Measurements from ENCODE around the gene RAI1. TPM values are rescaled to one million over a fixed set of nuclear protein-coding genes. Genes with fewer than 3 reads are reported as not detected.

The RAI1 gene
- total and polyA plus RNA-seq, 10 of the 15 experiments (the other 5 are each of a cell fraction or from before 2014, with no cell fraction given), result 0.66 to 37.7 (median 6.0) TPM

- SMC1A ChIA-PET (ENCODE audit: uncharacterized antibody, unreplicated experiment), result interaction anchor here (0.6 to 3.9 kb wide), 18 partner anchors 9 to 356 kb away, joined by 3 to 22 read pairs (median 4); no protein-coding TSS in a partner anchor
- Histone ChIP-seq H3K79me2 (ENCODE audit: control insufficient read depth, insufficient read depth, low read length) (peaks cover 32% of the 10 kb centered on the region), H3K9ac (ENCODE audit: control insufficient read depth, insufficient read depth, low read length) (no peak overlapping the region), H3K27ac (ENCODE audit: control insufficient read depth, insufficient read depth) (no peak overlapping the region), H3K4me3 (no peak overlapping the region), H3K4me2 (ENCODE audit: control insufficient read depth, insufficient read depth) (no peak overlapping the region), H4K20me1 (ENCODE audit: control insufficient read depth, insufficient read depth) (no peaks in the 10 kb centered on the region), H3K9me3 (replicated peaks; ENCODE audit: control insufficient read depth, insufficient read depth, low read length) (no peaks in the 10 kb centered on the region), H2AFZ (ENCODE audit: control insufficient read depth, low read depth, low read length) (no peak overlapping the region), H3K4me1 (ENCODE audit: control insufficient read depth, insufficient read depth, low read length) (peaks cover 27% of the 10 kb centered on the region), H3K27me3 (replicated peaks in 1 of 2; ENCODE audit: control insufficient read depth in 2 of 2, insufficient read depth in 2 of 2, low read length in 1 of 2) (no peaks in the 10 kb centered on the region; a peak in 1 of 4 replicates), H3K36me3 (ENCODE audit: control insufficient read depth in 2 of 2, insufficient read depth in 2 of 2, low read length in 1 of 2) (no peaks in the 10 kb centered on the region; a peak in 1 of 4 replicates)
- TF ChIP-seq ZZZ3 (IDR thresholded peaks at IDR 0.05; ENCODE audit: control insufficient read depth, insufficient read length, low read depth), result no peak
- TF ChIP-seq ZNF217 (IDR thresholded peaks at IDR 0.05), result no peak
- no peak for TF ChIP-seq HDGF (IDR thresholded peaks at IDR 0.05)
- no peak for TF ChIP-seq LARP7 (IDR thresholded peaks at IDR 0.05)
- TF ChIP-seq STAT3 (IDR thresholded peaks at IDR 0.05; ENCODE audit: low read depth, low read length), result no peak
- no peak for TF ChIP-seq ZNF207 (IDR thresholded peaks at IDR 0.05; ENCODE audit: borderline replicate concordance)
- no peak for TF ChIP-seq MYC (IDR thresholded peaks at IDR 0.05; ENCODE audit: insufficient read depth, insufficient read length, insufficient replicate concordance, low read length, severe bottlenecking)
- no peak for TF ChIP-seq POU2F2 (IDR thresholded peaks at IDR 0.05; ENCODE audit: borderline replicate concordance, low read depth, low read length)
- no peak for TF ChIP-seq SUPT20H (IDR thresholded peaks at IDR 0.05; ENCODE audit: borderline replicate concordance, control insufficient read depth, low read depth, low read length)
- POLR2A ChIA-PET, result interaction anchor here (0.5 to 1.0 kb wide), 4 partner anchors 11 to 171 kb away, joined by 3 to 4 read pairs (median 3); no protein-coding TSS in a partner anchor
- intact Hi-C loops (cut with micrococcal nuclease; ENCODE audit: unreplicated experiment) (loop anchor here (5.0 kb wide), 2 partner anchors 48 to 238 kb away; no protein-coding TSS in a partner anchor), in situ Hi-C loops (cut with MboI) (loop anchor here (5.0 kb wide), 2 partner anchors 183 to 353 kb away; no protein-coding TSS in a partner anchor)
- 38% methylated on average over 6 of the region's 6 CpGs for WGBS (ENCODE audit: insufficient coverage, insufficient replicate concordance, low lambda C conversion rate, missing lambda C conversion rate)
- CTCF ChIA-PET, result interaction anchor here (0.6 to 3.2 kb wide), 16 partner anchors 10 to 354 kb away, joined by 3 to 32 read pairs (median 4); no protein-coding TSS in a partner anchor
- BruUV-seq (replicated peaks), result no TSS peak
- DNase-seq (ENCODE audit: low read depth, low spot score) (no peak), ATAC-seq (no peak), FAIRE-seq (no peak)
- RAD21 ChIA-PET (ENCODE audit: unreplicated experiment), result interaction anchor here (0.7 to 2.0 kb wide), 12 partner anchors 11 to 354 kb away, joined by 3 to 7 read pairs (median 4); no protein-coding TSS in a partner anchor
Measured at GRCh38 chr17:17679748-17680147, 1.5 kb upstream of the RAI1 start.
